GM12872 (cell line): ENCODE results near the gene TNC.

Source experiments
- TF ChIP-seq, protein P1 (sequence below): IDR thresholded peaks from 3 replicates; pipeline ENCODE4 v1.5.1; 2011; ENCODE audit warnings: low read depth, mild to moderate bottlenecking, low read length, moderate library complexity; ENCODE audit not compliant: insufficient read depth

TNC gene

GRCh38 chr9:115046199-115046598 is 71.8 kb downstream of the TNC start:
- TF ChIP-seq, protein P1, sequence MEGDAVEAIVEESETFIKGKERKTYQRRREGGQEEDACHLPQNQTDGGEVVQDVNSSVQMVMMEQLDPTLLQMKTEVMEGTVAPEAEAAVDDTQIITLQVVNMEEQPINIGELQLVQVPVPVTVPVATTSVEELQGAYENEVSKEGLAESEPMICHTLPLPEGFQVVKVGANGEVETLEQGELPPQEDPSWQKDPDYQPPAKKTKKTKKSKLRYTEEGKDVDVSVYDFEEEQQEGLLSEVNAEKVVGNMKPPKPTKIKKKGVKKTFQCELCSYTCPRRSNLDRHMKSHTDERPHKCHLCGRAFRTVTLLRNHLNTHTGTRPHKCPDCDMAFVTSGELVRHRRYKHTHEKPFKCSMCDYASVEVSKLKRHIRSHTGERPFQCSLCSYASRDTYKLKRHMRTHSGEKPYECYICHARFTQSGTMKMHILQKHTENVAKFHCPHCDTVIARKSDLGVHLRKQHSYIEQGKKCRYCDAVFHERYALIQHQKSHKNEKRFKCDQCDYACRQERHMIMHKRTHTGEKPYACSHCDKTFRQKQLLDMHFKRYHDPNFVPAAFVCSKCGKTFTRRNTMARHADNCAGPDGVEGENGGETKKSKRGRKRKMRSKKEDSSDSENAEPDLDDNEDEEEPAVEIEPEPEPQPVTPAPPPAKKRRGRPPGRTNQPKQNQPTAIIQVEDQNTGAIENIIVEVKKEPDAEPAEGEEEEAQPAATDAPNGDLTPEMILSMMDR: no peak

- TF ChIP-seq, protein P1: no peak
Observed at GRCh38 chr9:115043632-115044031, 74.3 kb downstream of the TNC start.

- TF ChIP-seq, protein P1: no peak
Observed at GRCh38 chr9:115042781-115043509, 75.0 kb downstream of the TNC start.

DNA sequence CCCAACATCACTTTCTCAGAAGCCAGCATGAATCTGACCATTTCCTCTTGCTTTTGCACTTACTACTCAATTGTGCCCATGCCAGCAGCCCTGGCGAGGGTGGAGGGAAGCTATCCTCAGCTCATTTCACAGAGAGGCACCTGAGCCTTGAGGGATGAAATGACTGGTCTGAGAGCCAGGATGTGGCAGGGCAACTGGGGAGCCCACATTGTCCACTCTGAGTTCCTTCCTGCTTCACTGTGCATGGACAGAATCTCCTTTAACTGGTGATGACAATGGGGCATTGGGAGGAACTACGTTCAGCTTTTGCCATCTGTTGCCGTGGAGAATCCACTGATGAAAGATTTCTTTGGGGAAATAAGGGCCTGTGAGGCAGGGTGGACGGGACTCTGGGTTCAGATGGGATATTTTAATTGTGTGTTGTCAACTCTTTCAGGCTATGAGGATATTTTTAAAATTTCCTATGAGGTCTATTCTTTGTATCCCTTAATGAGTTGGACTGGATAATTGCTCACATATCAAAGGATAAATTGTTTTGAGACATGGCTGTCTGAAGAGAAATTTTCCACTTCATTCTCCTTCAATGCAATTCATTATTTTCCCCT is 78.3 kb downstream of the TNC start:
- TF ChIP-seq, protein P1: no peak

GRCh38 chr9:115038178-115038577 is 79.8 kb downstream of the TNC start:
- TF ChIP-seq, protein P1: no peak

- TF ChIP-seq, protein P1: no peak
Observed at GRCh38 chr9:115036691-115037090, 81.3 kb downstream of the TNC start.

DNA sequence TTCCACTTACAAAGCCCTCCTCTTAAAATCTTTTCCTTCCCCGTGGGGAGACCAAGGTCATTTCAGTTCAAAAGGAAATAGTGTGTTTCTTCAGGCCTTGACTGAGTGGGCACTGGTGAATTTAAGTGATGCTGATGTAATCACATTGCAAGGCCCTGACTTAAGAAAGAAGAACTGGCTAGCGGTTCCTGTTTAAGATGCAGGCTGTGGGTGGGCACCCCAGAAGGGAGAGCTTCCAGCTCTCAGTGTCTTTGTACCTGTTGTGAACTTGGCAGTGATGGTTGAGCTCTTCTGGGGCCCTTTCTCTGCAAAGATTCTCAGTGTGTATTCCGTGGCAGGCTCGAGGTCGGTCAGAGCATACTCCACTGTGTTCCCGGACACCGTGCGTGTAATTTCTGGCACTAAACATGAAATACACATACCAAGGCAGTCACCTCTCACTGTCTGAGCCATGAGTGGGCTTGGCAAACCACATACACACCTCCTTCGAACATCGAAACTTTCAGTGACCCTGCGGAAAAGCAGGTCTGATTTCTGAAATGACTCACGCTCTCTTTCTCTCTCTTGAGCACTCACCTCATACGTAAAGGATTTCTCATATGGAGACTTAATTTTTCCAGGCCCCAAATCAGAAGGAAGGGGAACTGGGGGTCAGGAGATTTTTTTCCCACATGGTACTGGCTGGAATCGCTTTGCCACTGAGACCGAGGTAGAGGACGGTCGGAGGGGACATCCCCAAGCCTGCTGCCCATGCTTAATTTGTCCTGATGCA is 81.9 kb downstream of the TNC start:
- TF ChIP-seq, protein P1: no peak
